Osteoblast (primary cell): ENCODE measurements around the gene UBAP2. TPM values are rescaled to one million over a fixed set of nuclear protein-coding genes. Genes with fewer than 3 reads are reported as not detected.

ENCODE experiments used
- DNase-seq: peaks from one replicate; pipeline ENCODE4 v3.0.0; 2011; ENCODE audit warnings: low spot score, mixed read lengths; ENCODE audit not compliant: insufficient read length; ENCODE audit errors: missing footprints
- H2AFZ ChIP-seq: 2 replicates; pipeline ENCODE4 v1.6.0; 2011; ENCODE audit warnings: mild to moderate bottlenecking, low read length
- H3K27ac ChIP-seq: 2 replicates; pipeline ENCODE4 v1.5.1; 2011; ENCODE audit warnings: mild to moderate bottlenecking, low read depth, low read length, moderate library complexity
- H3K27me3 ChIP-seq: 2 replicates; pipeline ENCODE4 v1.6.0; 2012; ENCODE audit warnings: mild to moderate bottlenecking, control low read depth, inconsistent platforms, low read length, moderate library complexity; ENCODE audit not compliant: insufficient read depth
- H3K36me3 ChIP-seq: 2 replicates; pipeline ENCODE4 v1.5.1; 2011; ENCODE audit warnings: mild to moderate bottlenecking, low read length, control low read depth, moderate library complexity; ENCODE audit not compliant: insufficient read depth
- H3K4me1 ChIP-seq: 2 replicates; pipeline ENCODE4 v1.5.1; 2011; ENCODE audit warnings: mild to moderate bottlenecking, low read length, control low read depth, moderate library complexity; ENCODE audit not compliant: insufficient read depth
- H3K4me2 ChIP-seq: 2 replicates; pipeline ENCODE4 v1.6.0; 2011; ENCODE audit warnings: mild to moderate bottlenecking, low read length; ENCODE audit not compliant: insufficient read depth
- H3K4me3 ChIP-seq: fragments of 200-600 bp; sonication (generic); 3 replicates; pipeline ENCODE4 v1.5.1; 2012; ENCODE audit warnings: mild to moderate bottlenecking, low read length, inconsistent platforms; ENCODE audit not compliant: insufficient read depth
- H3K79me2 ChIP-seq: 2 replicates; pipeline ENCODE4 v1.6.0; 2012; ENCODE audit warnings: mild to moderate bottlenecking, low read length, control low read depth, inconsistent platforms; ENCODE audit not compliant: insufficient read depth
- H3K9me3 ChIP-seq: 2 replicates; pipeline ENCODE4 v1.5.1; 2011; ENCODE audit warnings: low read depth, low read length, control low read depth
- H4K20me1 ChIP-seq: 2 replicates; pipeline ENCODE4 v1.6.0; 2012; ENCODE audit warnings: mild to moderate bottlenecking, low read length, control low read depth; ENCODE audit not compliant: insufficient read depth
- CTCF ChIP-seq: IDR thresholded peaks from 2 replicates; pipeline ENCODE4 v1.5.1; 2011; ENCODE audit warnings: mild to moderate bottlenecking, low read depth, low read length, moderate library complexity; ENCODE audit errors: extremely low read depth
- total RNA-seq: library from RNA; depleted of rRNA; stranded (reverse); fragments of >200 nt; gene quantifications from 2 replicates; pipeline ENCODE4 v1.2.3, GENCODE V29; 2012

The UBAP2 gene
- total RNA-seq, 1 donor, result 18.5 TPM

GRCh38 chr9:34036625-34037024, 12.1 kb downstream of the UBAP2 start:
- H3K27ac ChIP-seq, result no peak overlapping the region
- peaks cover 80% of the 10 kb centered on the region for H3K79me2 ChIP-seq
- H2AFZ ChIP-seq, result no peak overlapping the region
- no peaks in the 10 kb centered on the region for H3K4me1 ChIP-seq
- DNase-seq, result peak; percentile 53
- H3K4me2 ChIP-seq, result no peak overlapping the region
- H3K4me3 ChIP-seq, result no peak overlapping the region
- H3K9me3 ChIP-seq, result no peaks in the 10 kb centered on the region
- H3K27me3 ChIP-seq, result no peaks in the 10 kb centered on the region
- no peak for TF ChIP-seq CTCF
- peaks cover 2% of the 10 kb centered on the region for H3K36me3 ChIP-seq
- peaks cover 21% of the 10 kb centered on the region for H4K20me1 ChIP-seq

GRCh38 chr9:34035656-34036055, 13.0 kb downstream of the UBAP2 start:
- H3K4me3 ChIP-seq, result no peak overlapping the region
- TF ChIP-seq CTCF, result no peak
- no peak for DNase-seq

GRCh38 chr9:34034698-34035065, 14.0 kb downstream of the UBAP2 start:
- Histone ChIP-seq H3K4me1 (no peaks in the 10 kb centered on the region), H2AFZ (no peak overlapping the region), H3K27ac (no peak overlapping the region), H3K36me3 (no peaks in the 10 kb centered on the region), H3K4me3 (no peak overlapping the region), H3K9me3 (no peaks in the 10 kb centered on the region), H3K4me2 (no peak overlapping the region), H3K79me2 (peaks cover 80% of the 10 kb centered on the region), H4K20me1 (peaks cover 14% of the 10 kb centered on the region), H3K27me3 (no peaks in the 10 kb centered on the region)
- no peak for TF ChIP-seq CTCF
- DNase-seq, result no peak

More at GRCh38 chr9:34035656-34036055, 13.0 kb downstream of the UBAP2 start:
- Histone ChIP-seq H3K4me1 (no peaks in the 10 kb centered on the region), H3K79me2 (peaks cover 82% of the 10 kb centered on the region), H3K27ac (peak overlapping the region; percentile 12), H3K9me3 (no peaks in the 10 kb centered on the region), H3K4me2 (no peak overlapping the region), H2AFZ (no peak overlapping the region), H3K36me3 (peaks cover 2% of the 10 kb centered on the region), H3K27me3 (no peaks in the 10 kb centered on the region), H4K20me1 (peaks cover 18% of the 10 kb centered on the region)

- Histone ChIP-seq H3K4me2 (no peak overlapping the region), H3K4me3 (no peak overlapping the region), H3K27ac (no peak overlapping the region), H3K36me3 (no peaks in the 10 kb centered on the region), H3K27me3 (no peaks in the 10 kb centered on the region), H4K20me1 (peaks cover 14% of the 10 kb centered on the region), H3K9me3 (no peaks in the 10 kb centered on the region), H2AFZ (no peak overlapping the region), H3K79me2 (peaks cover 87% of the 10 kb centered on the region), H3K4me1 (no peaks in the 10 kb centered on the region)
- DNase-seq, result no peak
- TF ChIP-seq CTCF, result no peak
These were observed 16.1 kb downstream of the UBAP2 start for GRCh38 chr9:34032631-34033030.
